K562 (cell line): ENCODE data around the gene WDR83. TPM values are rescaled to one million over a fixed set of nuclear protein-coding genes. Genes with fewer than 3 reads are reported as not detected.

Source experiments
- CREB1 ChIP-seq, 2 experiments: sonication (generic) in 1 of 2; formaldehyde crosslinking in 1 of 2; IDR thresholded peaks; 2 replicates each; pipeline versions ENCODE4 v1.6.1 to v1.8.0; 2012 to 2022; ENCODE audit warnings: inconsistent platforms in 1 of 2, mild to moderate bottlenecking in 1 of 2, missing genetic modification reagents in 1 of 2, moderate library complexity in 1 of 2
- FOXA1 ChIP-seq: fragments of 450-650 bp; IDR thresholded peaks from 2 replicates; pipeline ENCODE4 v1.6.1; 2016; ENCODE audit warnings: mild to moderate bottlenecking, borderline replicate concordance
- NEUROD1 ChIP-seq: fragments of 150-350 bp; IDR thresholded peaks from 2 replicates; pipeline ENCODE4 v1.6.1; 2014; ENCODE audit warnings: borderline replicate concordance, low read length, low read depth; ENCODE audit not compliant: partially characterized antibody
- PURB ChIP-seq: sonication (generic); formaldehyde crosslinking; IDR thresholded peaks from 2 replicates; pipeline ENCODE4 v1.9.0; 2021; ENCODE audit warnings: low read depth, mild to moderate bottlenecking, missing genetic modification reagents
- SOX6 ChIP-seq: fragments of 450-650 bp; IDR thresholded peaks from 2 replicates; pipeline ENCODE4 v1.6.1; 2014; ENCODE audit warnings: mild to moderate bottlenecking
- TRIM28 ChIP-seq: fragments of 450-650 bp; IDR thresholded peaks from 2 replicates; pipeline ENCODE4 v1.6.1; 2017
- USF1 ChIP-seq: sonication (generic); formaldehyde crosslinking; IDR thresholded peaks from 2 replicates; pipeline ENCODE4 v1.9.0; 2022; ENCODE audit warnings: mild to moderate bottlenecking, missing genetic modification reagents
- ZBTB17 ChIP-seq: fragments of 450-650 bp; formaldehyde crosslinking; IDR thresholded peaks from 2 replicates; pipeline ENCODE4 v1.4.0; 2020; ENCODE audit warnings: mild to moderate bottlenecking
- ZBTB40 ChIP-seq, 2 experiments: fragments of 450-650 bp in 1 of 2; sonication (generic) in 1 of 2; formaldehyde crosslinking in 1 of 2; IDR thresholded peaks; 2 replicates each; pipeline versions ENCODE4 v1.7.1 to v1.9.0; 2016 to 2022; ENCODE audit warnings: inconsistent platforms in 1 of 2, mild to moderate bottlenecking in 1 of 2, missing genetic modification reagents in 1 of 2
- ZNF12 ChIP-seq: sonication (generic); formaldehyde crosslinking; IDR thresholded peaks from 2 replicates; pipeline ENCODE4 v1.4.0; 2020; ENCODE audit warnings: mild to moderate bottlenecking, missing genetic modification reagents
- ZNF143 ChIP-seq: sonication (generic); formaldehyde crosslinking; IDR thresholded peaks from 2 replicates; pipeline ENCODE4 v1.9.0; 2022; ENCODE audit warnings: mild to moderate bottlenecking, missing genetic modification reagents
- ZNF280B ChIP-seq: fragments of 250-450 bp; sonication (Bioruptor Pico); IDR thresholded peaks from 2 replicates; pipeline ENCODE4 v1.5.1; 2021; ENCODE audit warnings: mild to moderate bottlenecking
- ZNF384 ChIP-seq: IDR thresholded peaks from 2 replicates; pipeline ENCODE4 v1.6.1; 2012; ENCODE audit warnings: low read depth, low read length, improper control_type of control experiment
- polyA plus RNA-seq, 8 experiments: library from polyadenylated mRNA; depleted of rRNA in 4 of 8; stranded (reverse) in 5 of 8; unstranded in 3 of 8; fragments of >200 nt; fragmentation: Nextera tagmentation in 2 of 8; fragmentation: Illumina TruSeq in 1 of 8; extraction: Ambion mirVana in 2 of 8; extraction: Trizol in 1 of 8; gene quantifications; 2 replicates each; pipeline versions ENCODE4 v1.2.1 to v1.2.3, GENCODE V29; 2011 to 2014; ENCODE audit warnings: inconsistent platforms in 1 of 8, missing spikeins in 1 of 8
- total RNA-seq, 7 experiments: library from RNA; depleted of rRNA in 6 of 7; stranded (reverse); fragments of >200 nt in 6 of 7; fragmentation: Illumina TruSeq in 2 of 7; extraction: Trizol in 2 of 7; gene quantifications; 2 replicates each; pipeline versions ENCODE4 v1.2.1 to v1.2.3, GENCODE V29; 2011 to 2021; ENCODE audit warnings: low replicate concordance in 1 of 7

The WDR83 gene
- total and polyA plus RNA-seq, 9 of the 15 experiments (the other 6 are each of a cell fraction or from before 2014, with no cell fraction given): 0.52 to 21.3 (median 4.2) TPM

GRCh38 chr19:12628040-12629022 lies 38.3 kb upstream of the WDR83 start (continued):
- TF ChIP-seq ZBTB40 (IDR thresholded peaks at IDR 0.05) (0 out of 2 replicates have a peak, but pooled peaks have one; percentile 23), ZBTB40 (CRISPR knock-in tag; IDR thresholded peaks at IDR 0.05) (no peak), ZNF12 (no peak), USF1 (no peak), TRIM28 (peak; percentile 97), ZBTB17 (CRISPR knock-in tag) (no peak), ZNF384 (no peak), ZNF143 (no peak), PURB (CRISPR knock-in tag) (no peak), SOX6 (peak; percentile 69), CREB1 (IDR thresholded peaks at IDR 0.05) (no peak), CREB1 (CRISPR knock-in tag; IDR thresholded peaks at IDR 0.05) (no peak), FOXA1 (no peak), NEUROD1 (no peak), ZNF280B (CRISPR knock-in tag) (peak; percentile 74; the same call in 1 of the 2 replicates)
